Hypothalamus (tissue), 51 donors: ENCODE measurements around the gene ASIC1.
"Not testable (repeated sequence)": the region's sequence is repeated elsewhere in the genome, so short reads cannot be mapped to it uniquely, and the experiment has no call there.

ENCODE experiments used
- DNase-seq, 51 donors: peaks; one replicate each; lab custom pipeline; 2025; lab: John Stamatoyannopoulos, UW

ASIC1 gene

GRCh38 chr12:50057000-50057841 is at the start of gene ASIC1:
ASIC1 (plus strand) TSS chr12:50057596; CDS start chr12:50058767, 1,171 bp downstream.
- DNase-seq, result peak in 43 of 51 donors; percentile 28 to 86 (median 68)

- peak in 1 of 51 donors; percentile 27 for DNase-seq
These were observed 43.8 kb upstream of the ASIC1 start for GRCh38 chr12:50013361-50014147.

- DNase-seq, result no peak
These were observed 43.1 kb upstream of the ASIC1 start for GRCh38 chr12:50014342-50014741.

GRCh38 chr12:50016501-50017475 is 40.6 kb upstream of the ASIC1 start:
- peak in 29 of 51 donors; percentile 7 to 75 (median 38) for DNase-seq

GRCh38 chr12:50017641-50018040 is 39.8 kb upstream of the ASIC1 start:
- no peak for DNase-seq

- no peak for DNase-seq
These were observed 39.2 kb upstream of the ASIC1 start for GRCh38 chr12:50018154-50018553.

- DNase-seq, result no peak
These were observed 38.4 kb upstream of the ASIC1 start for GRCh38 chr12:50018968-50019367.

- DNase-seq, result no peak
These were observed 37.9 kb upstream of the ASIC1 start for GRCh38 chr12:50019524-50019923.

GRCh38 chr12:50021031-50021430 is 36.4 kb upstream of the ASIC1 start:
- no peak for DNase-seq

GRCh38 chr12:50022903-50023302 is 34.5 kb upstream of the ASIC1 start:
- no peak for DNase-seq

GRCh38 chr12:50024227-50024626 is 33.2 kb upstream of the ASIC1 start:
- no peak for DNase-seq

- DNase-seq, result no peak
These were observed 32.6 kb upstream of the ASIC1 start for GRCh38 chr12:50024805-50025186.

GRCh38 chr12:50025187-50026059 is 32.0 kb upstream of the ASIC1 start, which contains the start of gene RACGAP1:
RACGAP1 (minus strand) TSS chr12:50025494; CDS start chr12:50016715, 8,779 bp downstream.
- peak; percentile 53 to 96 (median 87) for DNase-seq

- DNase-seq, result no peak
These were observed 30.7 kb upstream of the ASIC1 start for GRCh38 chr12:50026691-50027090.

GRCh38 chr12:50030449-50030848 is 26.9 kb upstream of the ASIC1 start:
- DNase-seq, result not testable (repeated sequence)

- DNase-seq, result no peak
These were observed 24.9 kb upstream of the ASIC1 start for GRCh38 chr12:50032515-50032853.

GRCh38 chr12:50032854-50033581 is 24.4 kb upstream of the ASIC1 start:
- DNase-seq, result peak in 5 of 51 donors; percentile 5 to 36 (median 23)

GRCh38 chr12:50038336-50038735 is 19.1 kb upstream of the ASIC1 start:
- DNase-seq, result no peak
